ENCODE measurements around the gene FTH1.
"Not testable (repeated sequence)": the region's sequence is repeated elsewhere in the genome, so short reads cannot be mapped to it uniquely, and the experiment has no call there.

FTH1 gene

DNA sequence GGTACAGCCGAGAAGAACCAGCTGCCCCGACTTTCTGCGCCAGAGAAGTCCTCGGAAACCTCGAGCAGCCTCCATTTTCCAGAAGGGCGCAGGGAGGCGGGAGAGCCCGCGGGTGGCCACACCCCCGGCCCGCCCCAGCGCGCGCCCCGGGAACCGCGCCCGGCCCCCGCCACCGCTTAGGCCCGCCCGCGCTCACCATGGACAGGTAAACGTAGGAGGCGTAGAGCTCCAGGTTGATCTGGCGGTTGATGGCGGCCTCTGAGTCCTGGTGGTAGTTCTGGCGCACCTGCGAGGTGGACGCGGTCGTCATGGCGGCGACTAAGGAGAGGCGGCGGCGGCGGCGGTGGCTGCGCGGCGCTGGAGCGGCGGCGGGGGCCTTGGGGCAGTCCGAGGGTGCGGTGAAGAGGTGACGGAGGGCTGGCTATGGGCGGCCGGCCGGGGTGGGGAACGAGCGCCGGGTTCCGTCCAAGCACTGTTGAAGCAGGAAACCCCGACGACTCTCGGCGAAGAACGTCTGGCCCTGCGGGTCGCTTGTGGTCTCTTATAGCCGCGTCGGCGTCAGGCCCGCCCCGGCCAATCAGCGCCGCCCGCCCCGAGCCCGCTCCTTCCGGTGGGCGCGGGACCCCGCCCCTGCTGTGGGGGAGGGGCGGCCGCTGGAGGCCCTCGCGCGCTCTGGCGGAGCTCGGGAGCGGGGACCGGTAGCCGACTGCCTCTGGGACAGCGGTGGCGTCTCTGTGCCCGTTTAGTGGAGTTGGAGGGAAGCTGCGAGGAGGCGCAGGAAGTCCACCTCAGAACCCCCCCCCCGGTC is at the start of gene FTH1:
TSS of gene FTH1 (minus strand) at position 519 of the 808 bp plus-strand sequence. CDS start at position 310, 209 bp downstream.
- peak; percentile 90 to 98 (median 95) for DNase-seq
- intact Hi-C loops (cut with DNase I): no loop called here

DNA sequence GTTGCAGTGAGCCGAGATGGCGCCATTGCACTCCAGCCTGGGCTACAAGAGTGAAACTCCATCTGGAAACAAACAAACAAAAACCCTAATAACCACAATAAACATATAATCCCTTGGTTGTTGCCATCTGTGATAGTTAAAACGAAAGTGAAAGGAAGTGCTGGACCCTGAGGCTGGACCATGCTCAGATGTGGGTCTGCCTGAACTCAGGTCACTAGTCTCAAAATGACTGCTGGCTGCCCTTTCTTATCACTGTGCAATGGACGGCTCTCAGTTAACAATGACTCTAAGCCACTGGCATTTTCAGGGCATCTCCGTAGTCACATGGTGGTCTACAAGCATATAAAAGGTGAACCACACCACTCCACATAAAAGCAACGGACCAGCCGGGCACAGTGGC is 48.2 kb upstream of the FTH1 start:
- intact Hi-C loops (cut with DNase I): no loop called here
- no peak for DNase-seq

DNA sequence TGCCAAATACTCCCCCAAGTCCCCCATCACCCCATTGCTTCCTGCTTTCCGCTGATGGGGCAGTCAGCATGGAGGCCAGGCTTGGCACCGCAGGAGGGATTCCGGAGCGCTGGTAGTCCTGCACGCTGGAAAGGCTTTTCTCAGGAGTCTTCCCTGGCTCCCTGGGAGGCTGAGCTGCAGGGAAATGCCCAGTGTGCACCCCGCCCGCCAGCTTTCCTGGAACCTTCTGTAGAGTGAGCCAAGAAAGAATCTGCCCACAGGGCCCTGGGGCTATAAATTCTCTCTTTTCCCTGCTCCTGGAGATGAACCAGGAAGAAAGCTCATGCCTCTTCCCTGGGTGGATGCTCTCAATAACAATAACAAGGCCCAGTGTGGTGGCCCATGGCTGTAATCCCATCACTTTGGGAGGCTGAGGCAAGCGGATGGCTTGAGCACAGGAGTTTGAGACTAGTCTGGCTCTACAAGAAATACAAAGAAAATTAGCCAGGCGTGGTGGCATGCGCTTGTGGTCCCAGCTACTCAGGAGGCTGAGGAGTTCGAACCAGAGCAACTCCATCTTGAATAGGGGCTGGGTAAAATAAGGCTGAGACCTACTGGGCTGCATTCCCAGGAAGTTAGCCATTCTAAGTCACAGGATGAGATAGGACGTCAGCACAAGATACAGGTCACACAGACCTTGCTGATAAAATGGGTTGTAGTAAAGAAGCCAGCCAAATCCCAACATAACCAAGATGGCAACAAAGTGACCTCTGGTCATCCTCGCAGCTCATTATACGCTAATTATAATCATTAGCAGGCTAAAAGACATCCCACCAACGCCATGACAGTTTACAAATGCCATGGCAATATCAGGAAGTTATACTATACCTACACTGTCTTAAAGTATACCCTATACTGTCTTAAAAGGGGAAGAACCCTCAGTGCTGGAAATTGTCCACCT is 46.4 kb upstream of the FTH1 start:
- DNase-seq: no peak
- intact Hi-C loops (cut with DNase I): no loop called here

DNA sequence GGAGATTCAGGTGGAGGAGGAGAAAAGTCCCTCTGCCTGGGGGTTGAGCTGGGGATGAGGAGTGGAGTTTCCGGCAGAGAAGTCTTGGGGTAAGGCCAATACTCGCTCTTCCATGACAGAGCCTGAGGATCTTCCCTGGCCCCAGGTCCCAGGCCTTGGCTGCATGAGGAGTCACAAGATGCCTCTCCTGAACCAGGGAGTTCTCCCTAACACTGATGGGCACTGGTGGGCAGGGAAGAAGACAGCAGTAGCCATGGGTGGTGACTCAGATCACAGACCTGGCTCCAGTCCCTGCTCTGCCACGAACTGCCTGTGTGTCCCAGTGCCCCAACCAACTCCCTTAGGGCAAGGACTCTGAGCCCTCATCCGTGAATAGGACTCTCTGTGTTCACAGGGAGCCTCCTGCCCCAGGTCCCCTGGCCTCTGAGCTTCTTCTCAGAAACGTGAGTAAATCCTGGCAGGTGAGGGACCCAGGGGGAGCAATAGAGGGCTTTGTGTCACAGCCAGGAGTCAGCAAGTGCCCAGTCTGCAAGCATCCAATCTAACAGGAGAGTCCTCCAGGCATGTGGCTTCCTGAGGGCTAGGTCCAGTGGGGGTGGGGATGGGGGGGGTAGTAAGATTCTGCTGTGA is 45.5 kb upstream of the FTH1 start:
- intact Hi-C loops (cut with DNase I): no loop called here
- DNase-seq: peak in 1 of 42 donors; percentile 27

DNA sequence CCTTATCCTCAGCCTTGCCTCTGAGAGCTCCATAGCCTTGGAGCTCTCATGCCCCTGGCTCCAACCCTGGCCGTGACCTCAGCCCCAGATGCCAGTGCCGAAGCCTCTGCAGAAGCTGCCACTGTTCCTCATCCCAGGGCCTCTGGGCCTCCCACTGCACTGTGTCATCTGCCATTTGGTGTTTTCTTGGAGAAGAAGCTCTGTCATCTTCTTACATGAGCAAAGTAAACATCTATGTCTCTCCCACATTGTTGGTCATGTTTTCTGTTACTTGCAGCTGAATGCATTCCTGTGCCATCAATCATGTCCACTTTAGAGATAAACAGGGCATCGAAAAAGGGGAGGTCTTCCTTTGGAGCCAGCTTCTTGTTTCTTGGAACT is 45.0 kb upstream of the FTH1 start:
- no peak for DNase-seq
- intact Hi-C loops (cut with DNase I): no loop called here

DNA sequence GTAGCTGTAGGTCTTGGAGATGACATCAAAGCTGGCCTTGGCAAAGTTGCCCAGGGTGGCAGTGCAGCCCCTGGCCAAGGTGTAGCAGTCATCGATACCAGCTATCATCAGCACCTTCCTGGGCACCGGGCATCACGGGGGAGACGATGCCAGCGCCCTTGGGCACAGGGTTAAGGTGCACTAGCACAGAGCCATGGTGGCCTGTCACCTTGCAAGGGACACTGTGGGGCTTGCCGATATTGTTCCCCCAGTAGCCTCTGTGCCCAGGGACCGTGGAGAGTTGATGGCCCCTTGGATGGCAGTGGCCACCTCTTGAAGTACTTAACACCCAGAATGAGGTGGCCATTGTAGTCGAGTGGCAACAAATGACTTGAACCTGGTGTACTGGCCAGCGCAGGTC is 44.4 kb upstream of the FTH1 start:
- intact Hi-C loops (cut with DNase I): no loop called here
- no peak for DNase-seq

DNA sequence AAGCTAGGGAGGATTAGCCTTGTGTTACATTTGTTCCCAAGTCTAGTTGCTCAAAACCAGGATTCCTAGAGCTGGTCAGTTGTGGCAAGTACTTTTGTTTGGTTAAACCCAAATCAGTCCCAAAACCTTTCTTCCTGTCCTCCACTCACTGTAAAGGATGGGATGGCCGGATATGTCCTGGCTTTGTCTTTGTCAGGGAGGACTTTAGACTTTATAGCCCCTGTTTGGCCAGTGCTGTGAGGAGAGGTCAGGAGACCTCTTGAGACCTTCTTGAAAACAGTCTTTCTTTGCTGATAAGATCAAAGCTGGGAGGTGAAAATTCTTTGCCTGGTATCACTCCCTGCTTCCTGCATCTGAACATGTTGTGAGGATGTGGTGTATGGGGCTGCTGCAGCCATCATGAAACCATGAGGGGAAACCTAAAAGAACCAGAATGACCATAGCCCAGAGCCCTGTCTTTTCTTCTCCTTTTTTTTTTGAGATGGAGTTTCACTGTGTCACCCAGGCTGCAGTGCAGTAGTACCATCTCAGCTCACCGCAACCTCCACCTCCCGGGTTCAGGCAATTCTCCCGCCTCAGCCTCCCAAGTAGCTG is 43.6 kb upstream of the FTH1 start:
- intact Hi-C loops (cut with DNase I): no loop called here

DNA sequence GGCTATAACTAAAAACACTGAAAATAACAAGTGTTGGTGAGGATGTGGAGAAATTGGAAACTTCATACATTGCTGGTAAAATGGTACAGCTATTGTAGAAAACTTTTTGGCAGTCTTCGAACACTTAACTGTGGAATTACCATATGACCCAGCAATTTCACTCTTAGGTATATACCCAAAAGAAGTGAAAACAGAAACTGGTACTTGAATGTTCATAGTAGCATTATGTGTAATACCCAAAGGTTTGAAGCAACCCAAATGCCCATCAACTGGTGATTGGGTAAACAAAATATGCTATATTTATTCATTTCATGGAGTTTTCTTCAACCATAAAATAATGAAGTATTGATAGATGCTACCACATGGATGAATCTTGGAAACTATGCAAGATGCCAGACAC is 40.8 kb upstream of the FTH1 start:
- DNase-seq: no peak
- intact Hi-C loops (cut with DNase I): loop anchor here (5.0 kb wide), 1 partner anchor 36 kb away; no protein-coding TSS in a partner anchor

More for the DNA sequence above, 43.6 kb upstream of the FTH1 start:
- DNase-seq: no peak

DNA sequence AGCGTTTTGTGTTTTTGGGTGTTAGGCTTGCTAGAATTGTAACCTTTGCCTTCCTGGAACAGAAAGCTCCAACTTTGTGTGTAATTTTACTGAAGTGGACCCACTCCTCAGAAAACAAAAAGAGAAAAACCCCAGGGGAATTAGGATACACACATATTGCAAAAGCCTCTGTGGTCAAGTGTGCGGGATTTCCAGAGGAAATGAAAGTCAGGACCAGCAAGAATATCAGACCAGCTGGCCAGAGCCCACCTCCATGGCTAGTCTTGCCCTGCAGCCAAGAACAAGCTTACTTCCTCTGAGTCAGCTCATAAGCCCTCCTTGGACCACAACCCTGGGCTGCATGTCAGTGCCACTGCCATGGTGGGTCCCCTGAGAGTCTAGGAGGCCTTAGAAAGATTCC is 37.0 kb upstream of the FTH1 start:
- peak in 25 of 42 donors; percentile 11 to 66 (median 33) for DNase-seq
- intact Hi-C loops (cut with DNase I): no loop called here

DNA sequence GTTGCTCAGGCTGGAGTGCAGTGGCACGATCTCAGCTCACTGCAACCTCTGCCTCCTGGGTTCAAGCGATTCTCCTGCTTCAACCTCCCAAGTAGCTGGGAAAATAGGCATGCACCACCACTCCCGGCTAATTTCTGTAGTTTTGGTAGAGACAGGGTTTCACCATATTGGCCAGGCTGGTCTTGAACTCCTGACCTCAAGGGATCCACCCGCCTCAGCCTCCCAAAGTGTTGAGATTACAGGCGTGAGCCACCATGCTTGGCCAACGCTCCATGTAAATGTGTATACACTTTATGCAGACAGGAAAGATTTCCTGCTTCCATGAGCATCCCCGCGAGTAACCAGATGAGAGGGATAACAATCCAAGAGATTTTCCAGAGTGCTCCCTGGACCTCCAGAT is 34.8 kb upstream of the FTH1 start:
- intact Hi-C loops (cut with DNase I): not testable (repeated sequence)

DNA sequence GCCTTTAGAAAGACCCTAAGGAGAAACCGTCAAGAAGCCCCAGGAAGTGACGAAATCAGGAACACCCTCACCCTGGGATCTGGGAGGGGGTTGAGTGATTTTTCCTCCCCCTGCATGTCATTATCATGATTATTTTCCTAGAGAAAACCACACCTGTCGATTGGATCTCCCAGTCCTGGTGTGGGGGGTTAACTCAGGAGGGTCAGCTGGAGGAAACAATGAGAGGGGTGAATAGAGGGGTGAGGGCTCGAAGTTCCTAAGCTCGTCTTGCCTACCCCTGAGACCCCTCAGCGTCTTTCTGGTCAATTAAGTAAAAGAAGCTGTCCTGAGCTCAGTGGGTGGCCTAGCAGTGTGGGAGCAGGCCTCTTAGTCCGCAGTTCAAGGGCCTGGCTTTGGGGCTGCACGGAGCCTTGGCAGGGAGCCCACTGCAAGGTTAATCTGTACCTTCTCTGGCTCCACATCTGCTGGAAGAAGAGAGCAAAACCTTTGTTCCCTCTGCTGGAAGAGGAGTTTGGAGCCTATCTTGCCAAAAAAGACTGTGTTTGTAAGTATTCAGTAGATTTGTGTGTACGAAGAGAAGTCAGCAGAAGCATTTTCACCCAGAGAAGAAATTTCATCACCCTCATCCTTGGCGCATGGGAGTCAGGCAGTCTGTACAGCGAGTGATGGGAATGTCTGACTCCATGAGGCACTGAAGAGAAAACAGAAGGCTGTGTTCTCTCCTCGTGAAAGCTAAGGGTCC is 34.2 kb upstream of the FTH1 start:
- peak in 1 of 42 donors; percentile 5 for DNase-seq
- intact Hi-C loops (cut with DNase I): no loop called here

More for the DNA sequence above, 34.8 kb upstream of the FTH1 start:
- peak in 1 of 42 donors; percentile 5 for DNase-seq

DNA sequence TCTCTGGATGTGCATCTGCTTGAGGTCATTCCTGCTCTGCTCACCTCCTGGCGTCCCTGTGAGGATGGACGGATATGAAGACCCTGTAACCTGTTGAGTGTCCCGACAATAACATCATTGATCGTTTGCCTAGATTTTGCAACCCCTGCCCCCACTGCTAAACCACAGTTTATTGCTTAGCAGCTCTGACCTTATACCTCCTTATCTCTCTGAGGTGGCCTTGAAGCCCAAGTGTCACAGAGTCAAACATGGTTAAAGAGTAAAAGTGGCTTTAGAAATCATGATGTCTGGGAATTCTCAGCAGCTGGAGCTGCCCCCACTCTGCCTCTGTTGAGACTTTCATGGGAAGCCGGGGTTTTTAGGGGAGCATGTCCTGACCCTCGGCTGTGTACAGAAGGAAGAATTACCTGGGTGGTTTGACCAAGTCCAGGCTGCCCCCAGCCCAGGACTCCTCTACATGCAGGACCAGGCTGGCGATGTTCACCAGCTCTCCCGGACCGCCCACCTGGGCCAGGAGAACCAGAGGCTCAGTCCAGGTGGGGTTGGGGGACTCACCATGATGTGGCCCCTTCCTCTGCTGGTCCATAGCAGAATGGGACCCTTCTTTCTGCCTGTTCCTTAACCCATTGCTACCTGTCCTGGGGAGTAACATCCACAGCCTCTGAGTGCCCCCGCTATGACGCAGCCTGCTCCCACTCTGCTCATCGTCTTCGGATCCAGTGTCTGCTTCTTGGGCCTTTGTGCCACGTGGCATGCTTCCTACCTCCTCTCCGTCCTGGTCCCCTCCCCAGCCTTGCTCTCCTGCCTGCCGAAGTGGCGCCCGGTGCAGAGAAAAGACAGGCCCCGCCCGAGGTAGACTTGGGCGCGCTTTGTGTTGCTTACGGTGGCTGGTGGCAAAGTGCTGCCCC is 33.4 kb upstream of the FTH1 start:
- peak in 1 of 42 donors; percentile 6 for DNase-seq
- intact Hi-C loops (cut with DNase I): no loop called here

DNA sequence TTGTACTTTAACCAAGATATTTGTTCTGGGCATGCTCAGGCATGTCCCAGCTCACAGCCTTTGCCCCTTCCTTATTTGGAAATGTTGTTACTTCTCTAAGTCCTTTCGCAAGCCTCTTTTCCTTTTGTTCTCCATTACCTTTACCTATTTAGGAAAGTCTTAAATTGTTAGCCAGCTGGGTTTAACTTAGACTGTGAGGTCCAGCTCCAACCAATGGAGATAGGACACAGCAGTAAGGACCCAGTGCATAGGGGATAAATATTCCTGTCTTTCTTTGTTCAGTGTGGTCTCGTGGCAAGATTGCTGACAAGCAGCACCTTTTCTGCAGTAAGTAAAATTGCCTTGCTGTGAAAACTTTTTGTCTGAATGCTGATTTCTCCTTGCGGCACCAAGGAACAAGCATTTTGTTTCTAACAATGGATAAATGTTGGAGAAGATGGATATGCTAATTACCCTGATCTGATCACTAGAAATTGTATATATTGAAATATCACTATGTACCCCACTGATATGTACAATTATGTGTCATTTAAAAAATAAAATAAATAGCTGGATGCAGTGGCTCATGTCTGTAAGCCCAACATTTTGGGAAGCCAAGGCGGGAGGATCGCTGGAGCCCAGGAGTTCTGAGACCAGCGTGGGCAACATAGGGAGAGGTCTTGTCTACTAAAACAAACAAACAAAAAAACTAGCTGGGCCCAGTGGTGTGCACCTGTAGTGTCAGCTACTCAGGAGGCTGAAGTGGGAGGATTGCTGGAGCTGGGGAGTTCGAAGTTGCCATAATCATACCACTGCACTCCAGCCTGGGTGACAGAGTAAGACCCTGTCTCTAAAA is 31.9 kb upstream of the FTH1 start:
- DNase-seq: peak in 1 of 42 donors; percentile 18
- intact Hi-C loops (cut with DNase I): no loop called here

DNA sequence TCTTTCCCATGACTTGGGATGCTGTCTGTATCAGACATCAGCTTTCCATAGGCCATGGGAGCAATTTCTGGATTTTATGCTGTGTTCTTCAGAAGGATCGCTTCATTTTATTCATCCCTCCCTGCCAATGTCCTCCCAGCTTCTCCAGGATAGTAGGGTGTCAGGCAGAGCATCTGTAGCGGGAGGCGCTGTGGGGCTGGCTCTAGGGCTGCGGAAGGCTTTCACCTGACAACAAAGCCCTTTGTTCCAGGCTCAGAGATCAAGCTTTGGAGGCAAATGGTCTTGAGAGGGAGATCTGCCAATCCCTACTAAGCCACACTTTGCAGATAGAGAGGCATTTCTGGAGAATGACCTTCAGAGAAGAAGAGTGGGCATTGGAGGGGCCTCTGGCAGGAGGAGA is 29.5 kb upstream of the FTH1 start:
- peak; percentile 35 to 93 (median 82) for DNase-seq
- intact Hi-C loops (cut with DNase I): no loop called here

DNA sequence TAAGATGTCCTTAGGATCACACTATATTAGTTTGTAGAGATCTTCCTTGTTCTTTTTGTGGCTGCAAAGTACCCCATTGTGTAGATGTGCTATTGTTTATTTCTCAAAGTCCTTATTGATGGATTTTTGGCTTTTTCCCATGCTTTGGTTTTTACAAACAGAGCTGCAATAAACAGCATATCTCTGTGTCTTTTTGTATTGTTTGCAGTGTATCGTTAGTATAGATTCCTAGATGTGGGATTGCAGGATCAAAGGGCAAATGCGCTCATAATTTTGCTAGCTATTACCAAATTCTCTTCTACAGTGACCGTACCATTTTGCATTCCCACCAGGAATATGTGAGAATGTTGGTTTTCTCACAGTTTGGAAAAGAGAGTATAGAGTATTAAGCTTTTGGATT is 27.5 kb upstream of the FTH1 start:
- intact Hi-C loops (cut with DNase I): no loop called here
- DNase-seq: peak in 1 of 42 donors; percentile 45

DNA sequence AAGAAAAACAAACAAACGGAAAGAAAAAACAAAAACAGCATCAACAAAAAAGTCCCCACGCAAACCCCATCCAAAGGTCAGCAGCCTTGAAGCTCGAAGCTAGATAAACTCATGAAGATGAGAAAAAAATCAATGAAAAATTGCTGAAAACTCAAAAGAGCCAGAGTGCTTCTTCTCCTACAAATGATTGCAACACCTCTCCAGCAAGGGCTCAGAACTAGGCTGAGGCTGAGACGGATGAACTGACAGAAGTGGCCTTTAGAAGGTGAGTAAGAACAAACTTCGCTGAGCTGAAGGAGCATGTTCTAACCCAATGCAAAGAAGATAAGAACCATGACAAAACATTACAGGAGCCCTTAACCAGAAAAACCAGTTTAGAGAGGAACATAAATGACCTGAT is 18.4 kb upstream of the FTH1 start:
- intact Hi-C loops (cut with DNase I): no loop called here
- DNase-seq: no peak

DNA sequence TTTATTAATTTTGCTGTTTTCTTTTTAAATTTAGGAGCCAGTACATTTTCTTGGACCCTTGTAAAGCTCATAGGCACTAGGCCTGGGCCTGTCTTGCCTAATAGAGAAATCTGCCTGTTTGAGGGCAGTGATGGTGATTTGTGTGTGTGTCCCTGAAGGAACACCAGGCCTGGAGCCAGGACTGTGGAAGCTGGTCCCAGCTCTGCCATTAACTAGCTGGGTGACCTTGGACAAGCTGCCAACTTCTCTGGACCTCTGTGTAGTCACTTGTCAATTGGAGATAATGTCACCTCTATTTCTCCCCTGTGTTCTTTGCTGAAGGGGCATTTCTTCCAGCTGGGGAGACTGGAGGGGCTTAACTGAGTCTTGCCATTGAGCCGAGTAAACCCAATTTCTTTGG is 16.0 kb upstream of the FTH1 start:
- intact Hi-C loops (cut with DNase I): no loop called here
- DNase-seq: peak in 9 of 42 donors; percentile 4 to 42 (median 20)

All from head of caudate nucleus (tissue), 42 donors.